ENCODE results near the gene BAIAP2L1. TPM values are rescaled to one million over a fixed set of nuclear protein-coding genes. Genes with fewer than 3 reads are reported as not detected.

BAIAP2L1 gene
- total and polyA plus RNA-seq, 2 of the 8 experiments (the other 6 are each of a cell fraction or from before 2014, with no cell fraction given): 19.2 to 42.9 TPM

GRCh38 chr7:98359395-98359794 is 41.5 kb downstream of the BAIAP2L1 start (continued):
- TF ChIP-seq CHD7 (IDR thresholded peaks at IDR 0.05; ENCODE audit: insufficient replicate concordance, low read length): no peak
- TF ChIP-seq KDM4A (IDR thresholded peaks at IDR 0.05; ENCODE audit: low read depth, low read length, severe bottlenecking): no peak
- no peak for TF ChIP-seq EZH2 (IDR thresholded peaks at IDR 0.05; ENCODE audit: low read depth, low read length, severe bottlenecking)
- TF ChIP-seq ATF2 (IDR thresholded peaks at IDR 0.05; ENCODE audit: low read length): no peak
